ENCODE data around the gene STK17A.
A peak's percentile ranks its signal among the peaks of the same experiment; 100 is the strongest.

The STK17A gene

GRCh38 chr7:43582503-43583423 is at the start of gene STK17A:
Gene STK17A (plus strand): TSS chr7:43583108. CDS start chr7:43583244, 136 bp downstream.
- H3K4me1 ChIP-seq (ENCODE audit: control insufficient read depth, insufficient read depth, low read length): peaks cover 19% of the 10 kb centered on the region
- peaks cover 13% of the 10 kb centered on the region for H3K27me3 ChIP-seq (ENCODE audit: control insufficient read depth, insufficient read depth, low read length)
- H3K4me3 ChIP-seq (ENCODE audit: low read depth, low read length): peak within 1 kb of the TSS; percentile 93
- H3K36me3 ChIP-seq (ENCODE audit: control insufficient read depth, insufficient read depth, low read length): no peaks in the 10 kb centered on the region
- no peaks in the 10 kb centered on the region for H3K9me3 ChIP-seq (ENCODE audit: control insufficient read depth, insufficient read depth, low read depth, low read length)
- H3K9ac ChIP-seq (ENCODE audit: low read length): peak within 1 kb of the TSS; percentile 81
- H3K27ac ChIP-seq (ENCODE audit: low read depth, low read length): no peak within 1 kb of the TSS

DNA sequence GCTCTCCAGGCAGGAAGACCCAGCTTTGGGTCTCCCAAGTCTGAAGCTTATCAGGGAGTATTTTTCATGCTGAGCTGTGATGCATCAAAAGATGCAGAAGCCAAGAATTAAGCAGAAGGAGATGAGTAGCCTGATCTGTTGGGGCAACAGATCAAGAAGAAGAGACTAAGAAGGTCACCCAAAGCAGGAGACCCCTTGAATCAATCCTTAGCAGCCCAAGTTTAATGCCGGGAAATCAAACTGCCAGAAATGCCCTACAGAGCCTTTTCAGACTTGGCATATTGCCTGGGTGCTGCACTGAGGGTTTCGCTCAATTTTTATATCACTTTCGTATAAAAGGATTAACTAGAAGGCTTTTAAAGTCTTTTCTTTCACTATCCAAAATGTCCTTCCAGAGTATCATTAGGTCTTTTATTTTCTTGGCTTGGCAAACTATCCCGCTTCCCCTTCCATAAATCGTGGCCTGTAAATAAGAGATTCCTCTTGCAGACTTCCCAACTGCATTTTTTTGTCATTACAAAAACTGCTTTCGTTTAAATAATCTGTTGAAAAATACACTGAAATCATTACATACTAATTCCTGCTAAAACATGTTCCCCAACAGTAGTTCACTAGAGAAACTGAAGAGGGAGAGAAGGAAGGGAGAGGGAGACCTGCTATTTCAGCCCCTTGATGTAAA is 49.0 kb upstream of the STK17A start:
- Histone ChIP-seq H3K4me1 (ENCODE audit: control insufficient read depth, insufficient read depth, low read length) (peaks cover 18% of the 10 kb centered on the region; the same call in 1 of the 2 replicates), H3K9ac (ENCODE audit: low read length) (no peak overlapping the region), H3K4me3 (ENCODE audit: low read depth, low read length) (no peak overlapping the region), H3K36me3 (ENCODE audit: control insufficient read depth, insufficient read depth, low read length) (no peaks in the 10 kb centered on the region), H3K27me3 (ENCODE audit: control insufficient read depth, insufficient read depth, low read length) (no peaks in the 10 kb centered on the region), H3K27ac (ENCODE audit: low read depth, low read length) (no peak overlapping the region), H3K9me3 (ENCODE audit: control insufficient read depth, insufficient read depth, low read depth, low read length) (no peaks in the 10 kb centered on the region)

- Histone ChIP-seq H3K4me3 (ENCODE audit: low read depth, low read length) (no peak overlapping the region), H3K9ac (ENCODE audit: low read length) (no peak overlapping the region), H3K9me3 (ENCODE audit: control insufficient read depth, insufficient read depth, low read depth, low read length) (no peaks in the 10 kb centered on the region), H3K27me3 (ENCODE audit: control insufficient read depth, insufficient read depth, low read length) (no peaks in the 10 kb centered on the region), H3K27ac (ENCODE audit: low read depth, low read length) (no peak overlapping the region), H3K36me3 (ENCODE audit: control insufficient read depth, insufficient read depth, low read length) (no peaks in the 10 kb centered on the region), H3K4me1 (ENCODE audit: control insufficient read depth, insufficient read depth, low read length) (peaks cover 18% of the 10 kb centered on the region; the same call in 1 of the 2 replicates)
These were observed 47.9 kb upstream of the STK17A start for GRCh38 chr7:43535031-43535451.

GRCh38 chr7:43535810-43536585 is 46.9 kb upstream of the STK17A start:
- no peak overlapping the region for H3K27ac ChIP-seq (ENCODE audit: low read depth, low read length)
- H3K9me3 ChIP-seq (ENCODE audit: control insufficient read depth, insufficient read depth, low read depth, low read length): no peaks in the 10 kb centered on the region
- no peaks in the 10 kb centered on the region for H3K27me3 ChIP-seq (ENCODE audit: control insufficient read depth, insufficient read depth, low read length)
- peaks cover 18% of the 10 kb centered on the region; the same call in 1 of the 2 replicates for H3K4me1 ChIP-seq (ENCODE audit: control insufficient read depth, insufficient read depth, low read length)
- H3K9ac ChIP-seq (ENCODE audit: low read length): no peak overlapping the region
- H3K4me3 ChIP-seq (ENCODE audit: low read depth, low read length): no peak overlapping the region
- H3K36me3 ChIP-seq (ENCODE audit: control insufficient read depth, insufficient read depth, low read length): no peaks in the 10 kb centered on the region

DNA sequence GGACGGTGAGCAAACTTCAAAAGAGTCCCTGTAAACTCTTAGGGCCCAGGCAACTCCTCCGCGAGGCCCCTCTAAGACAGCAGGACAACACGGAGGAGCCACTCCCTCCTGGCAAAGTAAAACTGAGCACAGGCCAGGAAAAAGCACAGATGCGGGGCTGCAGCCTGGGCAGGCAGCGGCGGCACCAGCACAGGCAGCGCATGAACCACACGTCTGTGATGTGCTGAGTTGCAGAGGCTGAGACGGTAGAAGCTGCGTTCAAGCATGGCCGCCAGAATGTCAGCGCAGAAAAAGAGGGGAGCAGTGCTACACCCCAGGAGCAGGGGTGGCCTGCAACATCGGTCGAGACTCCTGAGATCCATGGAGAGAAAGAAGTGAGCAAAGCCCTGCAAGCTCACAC is 46.1 kb upstream of the STK17A start:
- Histone ChIP-seq H3K9me3 (ENCODE audit: control insufficient read depth, insufficient read depth, low read depth, low read length) (no peaks in the 10 kb centered on the region), H3K27me3 (ENCODE audit: control insufficient read depth, insufficient read depth, low read length) (no peaks in the 10 kb centered on the region), H3K36me3 (ENCODE audit: control insufficient read depth, insufficient read depth, low read length) (no peaks in the 10 kb centered on the region), H3K27ac (ENCODE audit: low read depth, low read length) (no peak overlapping the region), H3K9ac (ENCODE audit: low read length) (no peak overlapping the region), H3K4me1 (ENCODE audit: control insufficient read depth, insufficient read depth, low read length) (peaks cover 18% of the 10 kb centered on the region; the same call in 1 of the 2 replicates), H3K4me3 (ENCODE audit: low read depth, low read length) (no peak overlapping the region)

- peaks cover 18% of the 10 kb centered on the region; the same call in 1 of the 2 replicates for H3K4me1 ChIP-seq (ENCODE audit: control insufficient read depth, insufficient read depth, low read length)
- H3K27me3 ChIP-seq (ENCODE audit: control insufficient read depth, insufficient read depth, low read length): no peaks in the 10 kb centered on the region
- H3K4me3 ChIP-seq (ENCODE audit: low read depth, low read length): no peak overlapping the region
- no peaks in the 10 kb centered on the region for H3K9me3 ChIP-seq (ENCODE audit: control insufficient read depth, insufficient read depth, low read depth, low read length)
- no peak overlapping the region for H3K27ac ChIP-seq (ENCODE audit: low read depth, low read length)
- H3K36me3 ChIP-seq (ENCODE audit: control insufficient read depth, insufficient read depth, low read length): no peaks in the 10 kb centered on the region
- no peak overlapping the region for H3K9ac ChIP-seq (ENCODE audit: low read length)
These were observed 45.0 kb upstream of the STK17A start for GRCh38 chr7:43537765-43538403.

DNA sequence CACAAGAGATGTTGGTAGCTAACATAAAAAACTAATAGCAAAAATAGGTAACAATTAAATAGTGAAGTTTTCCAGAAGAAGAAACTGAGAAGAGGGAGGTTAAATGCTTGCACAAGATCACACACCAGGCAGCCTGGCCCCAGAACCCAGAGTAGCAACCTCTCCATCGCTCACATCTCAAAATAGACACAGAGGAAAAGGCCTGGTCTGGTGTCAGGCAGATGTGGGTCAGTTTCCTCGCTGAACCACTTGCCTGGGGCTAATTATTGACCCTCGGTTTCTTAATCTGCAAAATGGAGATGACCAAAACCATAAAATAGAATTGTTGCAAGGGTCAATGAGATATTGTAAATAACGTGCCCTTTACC is 44.5 kb upstream of the STK17A start:
- no peaks in the 10 kb centered on the region for H3K36me3 ChIP-seq (ENCODE audit: control insufficient read depth, insufficient read depth, low read length)
- H3K4me3 ChIP-seq (ENCODE audit: low read depth, low read length): no peak overlapping the region
- no peaks in the 10 kb centered on the region for H3K9me3 ChIP-seq (ENCODE audit: control insufficient read depth, insufficient read depth, low read depth, low read length)
- no peaks in the 10 kb centered on the region for H3K27me3 ChIP-seq (ENCODE audit: control insufficient read depth, insufficient read depth, low read length)
- H3K27ac ChIP-seq (ENCODE audit: low read depth, low read length): no peak overlapping the region
- H3K9ac ChIP-seq (ENCODE audit: low read length): no peak overlapping the region
- H3K4me1 ChIP-seq (ENCODE audit: control insufficient read depth, insufficient read depth, low read length): peaks cover 18% of the 10 kb centered on the region; the same call in 1 of the 2 replicates

DNA sequence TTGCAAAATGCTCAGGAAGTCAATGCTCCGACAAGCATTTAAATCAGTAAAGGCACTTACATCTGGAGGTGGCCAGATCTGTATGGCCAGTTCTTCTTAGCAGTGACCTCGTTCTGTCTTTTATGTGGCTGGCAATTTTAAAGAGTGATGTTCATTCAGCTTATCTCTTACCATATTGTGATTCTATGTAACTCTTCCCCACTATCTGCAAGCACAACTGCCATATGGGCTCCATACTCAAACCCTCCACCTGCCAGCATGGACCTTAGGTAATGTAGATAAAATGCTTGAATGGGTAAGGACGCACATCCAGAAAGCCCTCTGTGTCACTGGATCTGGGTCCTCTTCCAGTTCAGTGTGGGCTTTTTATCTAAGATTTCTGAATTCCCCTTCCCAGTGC is 42.4 kb upstream of the STK17A start:
- H3K36me3 ChIP-seq (ENCODE audit: control insufficient read depth, insufficient read depth, low read length): no peaks in the 10 kb centered on the region
- no peak overlapping the region for H3K9ac ChIP-seq (ENCODE audit: low read length)
- H3K27me3 ChIP-seq (ENCODE audit: control insufficient read depth, insufficient read depth, low read length): no peaks in the 10 kb centered on the region
- no peaks in the 10 kb centered on the region for H3K9me3 ChIP-seq (ENCODE audit: control insufficient read depth, insufficient read depth, low read depth, low read length)
- no peak overlapping the region for H3K27ac ChIP-seq (ENCODE audit: low read depth, low read length)
- no peak overlapping the region for H3K4me3 ChIP-seq (ENCODE audit: low read depth, low read length)
- peaks cover 18% of the 10 kb centered on the region; the same call in 1 of the 2 replicates for H3K4me1 ChIP-seq (ENCODE audit: control insufficient read depth, insufficient read depth, low read length)

DNA sequence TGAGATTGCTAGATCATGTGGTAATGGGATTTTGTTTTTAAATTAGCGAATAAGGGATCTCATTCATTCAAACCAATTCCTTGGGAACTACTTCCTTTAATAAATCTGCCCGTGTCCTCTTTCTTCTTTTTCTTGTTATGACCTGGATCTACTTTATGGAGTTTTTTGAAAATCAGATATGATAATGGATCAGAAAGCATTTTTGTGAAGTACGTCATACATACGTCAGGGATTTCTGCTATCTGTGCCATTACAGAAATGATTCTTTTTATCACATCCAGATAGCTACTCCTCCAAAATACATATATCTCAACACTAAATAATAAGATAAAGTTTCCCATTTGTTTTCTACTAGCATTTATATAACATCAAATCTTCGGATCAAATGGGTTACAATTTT is 40.2 kb upstream of the STK17A start:
- peaks cover 4% of the 10 kb centered on the region; the same call in 1 of the 2 replicates for H3K4me1 ChIP-seq (ENCODE audit: control insufficient read depth, insufficient read depth, low read length)
- no peak overlapping the region for H3K9ac ChIP-seq (ENCODE audit: low read length)
- H3K9me3 ChIP-seq (ENCODE audit: control insufficient read depth, insufficient read depth, low read depth, low read length): no peaks in the 10 kb centered on the region
- H3K36me3 ChIP-seq (ENCODE audit: control insufficient read depth, insufficient read depth, low read length): no peaks in the 10 kb centered on the region
- no peak overlapping the region for H3K27ac ChIP-seq (ENCODE audit: low read depth, low read length)
- H3K4me3 ChIP-seq (ENCODE audit: low read depth, low read length): no peak overlapping the region
- H3K27me3 ChIP-seq (ENCODE audit: control insufficient read depth, insufficient read depth, low read length): no peaks in the 10 kb centered on the region

- Histone ChIP-seq H3K36me3 (ENCODE audit: control insufficient read depth, insufficient read depth, low read length) (no peaks in the 10 kb centered on the region), H3K9me3 (ENCODE audit: control insufficient read depth, insufficient read depth, low read depth, low read length) (no peaks in the 10 kb centered on the region), H3K27ac (ENCODE audit: low read depth, low read length) (no peak overlapping the region), H3K27me3 (ENCODE audit: control insufficient read depth, insufficient read depth, low read length) (no peaks in the 10 kb centered on the region), H3K4me1 (ENCODE audit: control insufficient read depth, insufficient read depth, low read length) (no peaks in the 10 kb centered on the region), H3K9ac (ENCODE audit: low read length) (no peak overlapping the region), H3K4me3 (ENCODE audit: low read depth, low read length) (no peak overlapping the region)
These were observed 36.7 kb upstream of the STK17A start for GRCh38 chr7:43546231-43546630.

All from HUES6 (cell line).